ENCODE data around the gene ORAI3. TPM values are rescaled to one million over a fixed set of nuclear protein-coding genes. Genes with fewer than 3 reads are reported as not detected.

The ORAI3 gene
- total and polyA plus RNA-seq, 2 of the 13 experiments (the other 11 are each of a cell fraction or from before 2014, with no cell fraction given): 11.4 to 32.0 TPM

GRCh38 chr16:30957456-30958174 lies 8.7 kb downstream of the ORAI3 start, which contains the start of gene SETD1A (continued):
- TF ChIP-seq MTA1 (CRISPR knock-in tag; IDR thresholded peaks at IDR 0.05; ENCODE audit: borderline replicate concordance) (peak; percentile 62; the same call in 1 of the 2 replicates), LBX2 (CRISPR knock-in tag; IDR thresholded peaks at IDR 0.05; ENCODE audit: borderline replicate concordance) (no peak), ZNF790 (CRISPR knock-in tag; IDR thresholded peaks at IDR 0.05; ENCODE audit: borderline replicate concordance) (no peak; the same call in 1 of the 2 replicates), ZUFSP (CRISPR knock-in tag; IDR thresholded peaks at IDR 0.05; ENCODE audit: borderline replicate concordance) (no peak), ZNF550 (CRISPR knock-in tag; IDR thresholded peaks at IDR 0.05; ENCODE audit: borderline replicate concordance) (no peak), ZFP1 (CRISPR knock-in tag; IDR thresholded peaks at IDR 0.05) (no peak), HHEX (CRISPR knock-in tag; IDR thresholded peaks at IDR 0.05) (no peak), EED (CRISPR knock-in tag; IDR thresholded peaks at IDR 0.05) (0 out of 2 replicates have a peak, but pooled peaks have one; percentile 44), ZNF432 (CRISPR knock-in tag; IDR thresholded peaks at IDR 0.05; ENCODE audit: borderline replicate concordance) (no peak), ARID5B (CRISPR knock-in tag; IDR thresholded peaks at IDR 0.05) (peak; percentile 34), HOXA7 (CRISPR knock-in tag; IDR thresholded peaks at IDR 0.05) (no peak), ZBTB42 (CRISPR knock-in tag; IDR thresholded peaks at IDR 0.05) (0 out of 2 replicates have a peak, but pooled peaks have one; percentile 21), ELF1 (CRISPR knock-in tag; IDR thresholded peaks at IDR 0.05) (peak; percentile 74), STAG1 (CRISPR knock-in tag; IDR thresholded peaks at IDR 0.05) (no peak), TEAD3 (CRISPR knock-in tag; optimal IDR thresholded peaks at IDR 0.05; ENCODE audit: borderline replicate concordance) (no peak), MNT (IDR thresholded peaks at IDR 0.05) (peak; percentile 58), MTA3 (CRISPR knock-in tag; IDR thresholded peaks at IDR 0.05) (no peak), DNMT3B (CRISPR knock-in tag; conservative IDR thresholded peaks at IDR 0.05) (0 out of 2 replicates have a peak, but pooled peaks have one; percentile 8), SNAPC2 (CRISPR knock-in tag; IDR thresholded peaks at IDR 0.05) (0 out of 2 replicates have a peak, but pooled peaks have one; percentile 45), KDM5A (IDR thresholded peaks at IDR 0.05; ENCODE audit: borderline replicate concordance, low read length) (peak; percentile 99), ZNF317 (CRISPR knock-in tag; IDR thresholded peaks at IDR 0.05) (no peak; the same call in 1 of the 2 replicates), PLSCR1 (CRISPR knock-in tag; IDR thresholded peaks at IDR 0.05; ENCODE audit: borderline replicate concordance) (no peak)
